HAP-1 (cell line): ENCODE measurements around the gene PRKN.
"Not testable (repeated sequence)": the region's sequence is repeated elsewhere in the genome, so short reads cannot be mapped to it uniquely, and the experiment has no call there.

ENCODE experiments used
- DNase-seq, 2 experiments: peaks; one replicate each; pipeline ENCODE4 v3.0.0-alpha.2; 2016 to 2020; ENCODE audit warnings: low spot score in 2 of 2
- H3K27me3 ChIP-seq: fragments of 250-450 bp; sonication (Bioruptor Pico); 2 replicates; pipeline ENCODE4 v1.5.1; 2020; ENCODE audit warnings: low read depth, mild to moderate bottlenecking, moderate library complexity
- H3K36me3 ChIP-seq: fragments of 250-450 bp; sonication (Bioruptor Pico); replicated peaks from 2 replicates; pipeline ENCODE4 v1.5.1; 2020; ENCODE audit warnings: mild to moderate bottlenecking
- H3K4me1 ChIP-seq: fragments of 250-450 bp; sonication (Bioruptor Pico); 2 replicates; pipeline ENCODE4 v1.5.1; 2020; ENCODE audit warnings: mild to moderate bottlenecking
- H3K4me3 ChIP-seq: fragments of 250-450 bp; sonication (Bioruptor Pico); 2 replicates; pipeline ENCODE4 v1.5.1; 2020; ENCODE audit warnings: mild to moderate bottlenecking, moderate library complexity
- H3K9me3 ChIP-seq: fragments of 250-450 bp; sonication (Bioruptor Pico); 2 replicates; pipeline ENCODE4 v1.5.1; 2020; ENCODE audit warnings: mild to moderate bottlenecking, moderate library complexity
- in situ Hi-C: fragments of 300-500 bp; cut with MboI; formaldehyde crosslinking; loops from 3 replicates; pipeline ENCODE4 v1.14.3; 2020; ENCODE audit warnings: low sequenced_read_pairs, inconsistent platforms, mixed read lengths

Gene PRKN

DNA sequence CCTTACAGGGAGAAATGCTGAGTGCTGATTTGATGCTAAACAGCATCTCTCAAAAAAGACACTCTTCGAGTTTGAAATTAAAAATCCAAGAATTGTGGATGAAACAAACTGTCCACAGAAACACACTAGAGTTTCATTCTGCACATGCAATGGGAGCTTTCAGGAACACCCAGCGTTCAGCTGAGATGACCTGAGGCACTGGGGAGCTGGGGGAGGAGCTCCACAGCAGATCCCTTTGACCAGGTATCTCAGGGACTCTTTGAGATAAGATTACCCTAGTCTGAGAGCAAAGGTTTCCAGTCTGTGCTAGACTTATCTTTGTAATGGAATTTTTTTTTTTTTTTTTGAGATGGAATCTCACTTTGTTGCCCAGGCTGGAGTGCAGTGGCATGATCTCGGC lies 1382.9 kb downstream of the PRKN start:
- no peaks in the 10 kb centered on the region for H3K9me3 ChIP-seq
- DNase-seq = no peak
- in situ Hi-C loops = no loop called here
- no peak overlapping the region for H3K4me3 ChIP-seq
- H3K36me3 ChIP-seq = no peaks in the 10 kb centered on the region
- H3K27me3 ChIP-seq = no peaks in the 10 kb centered on the region
- no peaks in the 10 kb centered on the region for H3K4me1 ChIP-seq

DNA sequence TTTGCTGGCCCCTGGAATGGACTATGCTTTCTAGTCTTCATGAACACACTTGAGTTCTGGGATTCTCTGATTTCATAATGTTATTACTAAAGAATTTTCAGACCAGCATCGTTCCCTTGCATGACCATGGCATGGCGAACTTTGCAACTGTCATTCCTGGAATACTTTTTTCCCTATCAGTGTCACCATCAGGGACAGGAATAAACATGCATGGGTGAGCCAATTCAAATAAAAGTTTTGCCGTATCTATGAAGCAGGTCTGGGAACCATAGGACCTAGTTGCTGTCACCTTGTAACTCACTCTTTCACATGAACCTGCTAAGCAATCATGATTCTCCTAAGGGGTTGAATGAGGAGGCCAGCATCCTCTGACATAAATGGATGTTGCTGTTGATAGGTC lies 1385.5 kb downstream of the PRKN start:
- H3K27me3 ChIP-seq = no peaks in the 10 kb centered on the region
- in situ Hi-C loops = no loop called here
- no peaks in the 10 kb centered on the region for H3K9me3 ChIP-seq
- no peak overlapping the region for H3K4me3 ChIP-seq
- no peak for DNase-seq
- no peaks in the 10 kb centered on the region for H3K36me3 ChIP-seq
- no peaks in the 10 kb centered on the region for H3K4me1 ChIP-seq

DNA sequence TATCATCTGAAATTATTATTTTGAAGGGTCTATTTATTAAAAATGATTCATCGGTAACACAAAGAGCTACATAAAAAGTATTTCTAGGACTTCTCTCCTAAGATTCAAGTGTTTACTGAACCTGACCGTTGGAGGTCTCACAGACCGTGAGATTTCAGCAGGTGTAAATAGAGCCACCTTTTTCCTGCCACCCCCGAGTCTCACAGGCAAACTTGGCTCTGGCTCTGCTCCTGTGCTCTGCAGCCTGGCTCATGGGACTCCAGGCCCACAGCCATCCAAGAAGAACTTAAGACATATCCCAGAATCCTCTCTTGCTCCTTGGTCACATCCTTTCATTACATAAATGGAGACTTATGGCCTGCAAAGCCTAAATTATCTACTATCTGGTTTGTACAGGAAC lies 1385.9 kb downstream of the PRKN start:
- no peaks in the 10 kb centered on the region for H3K9me3 ChIP-seq
- DNase-seq = no peak

DNA sequence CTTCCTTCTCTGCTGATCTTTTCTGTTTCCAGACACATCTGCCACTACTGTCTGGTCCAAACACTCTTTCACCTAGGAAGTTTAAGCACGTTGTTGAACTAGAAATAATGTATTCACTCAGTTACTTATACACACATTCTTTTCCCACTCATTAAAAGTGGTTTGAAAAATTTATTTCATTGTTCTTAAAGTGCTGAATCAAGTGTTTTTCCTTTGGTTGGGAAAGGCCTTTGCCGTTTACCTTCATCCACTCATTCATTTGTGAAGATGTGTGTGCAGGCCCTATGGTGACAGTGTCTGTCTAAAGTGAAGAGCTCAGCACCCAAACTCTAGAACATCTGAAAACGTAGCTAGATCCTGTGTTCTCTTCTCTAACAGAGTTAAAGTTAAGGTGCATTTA lies 1389.6 kb downstream of the PRKN start:
- no peaks in the 10 kb centered on the region for H3K4me1 ChIP-seq
- no peaks in the 10 kb centered on the region for H3K27me3 ChIP-seq
- H3K9me3 ChIP-seq = no peaks in the 10 kb centered on the region
- H3K36me3 ChIP-seq = no peaks in the 10 kb centered on the region
- in situ Hi-C loops = no loop called here
- H3K4me3 ChIP-seq = no peak overlapping the region
- no peak for DNase-seq

More for the DNA sequence above, 1385.9 kb downstream of the PRKN start:
- no peaks in the 10 kb centered on the region for H3K27me3 ChIP-seq
- in situ Hi-C loops = no loop called here
- H3K4me1 ChIP-seq = no peaks in the 10 kb centered on the region
- H3K36me3 ChIP-seq = no peaks in the 10 kb centered on the region
- no peak overlapping the region for H3K4me3 ChIP-seq

DNA sequence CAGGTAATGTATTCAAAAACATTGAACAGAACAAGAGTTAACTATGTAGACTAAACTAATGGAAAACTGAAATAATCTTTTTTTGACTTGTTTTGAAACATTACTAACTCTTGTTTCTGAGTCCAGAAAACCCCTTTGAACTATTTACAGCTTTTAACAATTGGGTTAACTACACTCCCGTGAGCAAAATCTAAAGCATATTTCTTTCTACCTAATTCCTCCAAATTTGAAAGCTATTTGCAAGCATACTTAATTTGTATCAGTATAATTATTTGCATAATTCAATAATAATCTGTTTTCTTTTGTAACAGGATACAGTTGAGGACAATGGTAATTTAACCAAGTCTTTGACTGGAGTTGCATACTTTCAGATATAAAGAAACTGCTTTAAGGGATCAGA lies 1391.1 kb downstream of the PRKN start:
- Histone ChIP-seq H3K4me1 (no peaks in the 10 kb centered on the region), H3K27me3 (no peaks in the 10 kb centered on the region), H3K36me3 (no peaks in the 10 kb centered on the region), H3K9me3 (no peaks in the 10 kb centered on the region), H3K4me3 (no peak overlapping the region)
- in situ Hi-C loops = no loop called here
- DNase-seq = no peak

DNA sequence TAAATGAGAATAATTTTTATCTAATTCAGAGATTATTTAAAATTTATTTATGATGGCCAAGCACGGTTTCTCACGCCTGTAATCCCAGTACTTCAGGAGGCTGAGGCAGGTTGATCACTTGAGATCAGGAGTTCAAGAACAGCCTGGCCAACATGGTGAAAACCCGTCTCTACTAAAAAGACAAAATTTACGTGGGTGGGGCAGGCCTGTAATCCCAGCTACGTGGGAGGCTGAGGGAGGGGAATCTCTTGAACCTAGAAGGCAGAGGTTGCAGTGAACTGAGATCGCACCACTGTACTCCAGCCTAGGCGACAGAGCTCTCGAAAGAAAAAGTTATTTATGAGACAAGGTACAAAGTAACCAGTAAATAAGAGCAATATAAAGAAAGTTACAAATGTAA lies 1394.2 kb downstream of the PRKN start:
- H3K9me3 ChIP-seq = no peaks in the 10 kb centered on the region; the same call in 1 of the 2 replicates
- H3K4me1 ChIP-seq = no peaks in the 10 kb centered on the region
- DNase-seq = no peak
- H3K27me3 ChIP-seq = no peaks in the 10 kb centered on the region
- H3K36me3 ChIP-seq = no peaks in the 10 kb centered on the region
- in situ Hi-C loops = no loop called here
- no peak overlapping the region for H3K4me3 ChIP-seq

DNA sequence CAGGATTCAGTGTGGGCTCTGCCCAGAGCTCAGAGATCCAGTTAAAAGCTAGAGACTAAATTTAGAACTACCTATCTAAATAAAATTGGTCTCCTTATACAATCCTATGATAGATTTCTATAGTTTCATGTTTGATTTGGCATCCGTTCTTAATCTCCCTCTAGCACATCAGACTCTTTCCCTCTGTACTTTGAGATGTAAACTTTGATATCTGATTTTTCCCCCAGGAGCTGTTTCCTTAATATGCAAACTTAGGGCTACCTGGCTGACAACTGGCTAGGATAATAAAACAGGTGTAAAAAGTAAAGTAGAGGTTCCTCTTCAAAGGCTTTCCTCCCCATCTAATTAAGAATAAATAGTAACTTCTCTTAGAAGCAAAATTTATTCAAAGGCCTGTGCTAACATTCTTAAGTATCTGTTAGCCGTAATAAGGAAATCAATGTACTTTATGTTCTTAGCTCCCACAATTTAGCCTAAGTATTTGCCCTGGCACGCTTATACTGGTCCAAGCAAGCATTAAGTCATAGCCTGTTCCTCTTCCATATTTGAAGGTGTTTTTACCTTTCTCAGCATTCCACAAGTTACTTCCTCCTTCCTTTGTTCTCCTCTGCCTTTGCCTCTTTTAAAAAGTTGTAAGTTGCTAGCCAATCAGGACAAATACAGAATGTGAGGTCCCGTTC lies 1396.0 kb downstream of the PRKN start:
- in situ Hi-C loops, DNase-seq, H3K27me3 ChIP-seq, H3K36me3 ChIP-seq, H3K4me1 ChIP-seq, H3K9me3 ChIP-seq, H3K4me3 ChIP-seq: not testable (repeated sequence)

DNA sequence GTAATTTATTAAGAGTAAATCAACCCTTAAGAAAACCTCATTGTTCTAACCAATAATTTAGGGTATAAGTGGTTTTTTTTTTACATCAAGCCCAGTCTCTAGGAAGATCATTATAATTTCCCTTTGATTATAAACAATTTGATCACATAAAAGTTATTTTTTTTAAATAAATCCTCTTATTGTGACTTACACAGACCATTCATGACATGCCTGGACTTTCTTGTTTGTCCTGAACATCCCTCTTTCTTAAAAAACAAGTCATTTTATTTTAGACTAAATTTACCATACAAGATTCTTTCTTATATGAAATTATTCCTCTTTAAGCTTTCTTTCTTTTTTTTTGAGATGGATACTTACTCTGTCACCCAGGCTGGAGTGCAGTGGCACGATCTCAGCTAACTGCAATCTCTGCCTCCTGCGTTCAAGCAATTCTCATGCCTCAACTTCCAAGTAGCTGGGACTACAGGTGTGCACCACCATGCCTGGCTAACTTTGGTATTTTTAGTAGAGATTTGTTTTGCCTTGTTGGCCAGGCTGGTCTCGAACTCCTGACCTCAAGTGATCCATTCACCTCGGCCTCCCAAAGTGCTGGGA lies 1400.1 kb downstream of the PRKN start:
- DNase-seq = no peak
- in situ Hi-C loops = no loop called here
- Histone ChIP-seq H3K9me3 (no peaks in the 10 kb centered on the region; the same call in 1 of the 2 replicates), H3K4me1 (no peaks in the 10 kb centered on the region), H3K4me3 (no peak overlapping the region), H3K36me3 (no peaks in the 10 kb centered on the region), H3K27me3 (no peaks in the 10 kb centered on the region)

DNA sequence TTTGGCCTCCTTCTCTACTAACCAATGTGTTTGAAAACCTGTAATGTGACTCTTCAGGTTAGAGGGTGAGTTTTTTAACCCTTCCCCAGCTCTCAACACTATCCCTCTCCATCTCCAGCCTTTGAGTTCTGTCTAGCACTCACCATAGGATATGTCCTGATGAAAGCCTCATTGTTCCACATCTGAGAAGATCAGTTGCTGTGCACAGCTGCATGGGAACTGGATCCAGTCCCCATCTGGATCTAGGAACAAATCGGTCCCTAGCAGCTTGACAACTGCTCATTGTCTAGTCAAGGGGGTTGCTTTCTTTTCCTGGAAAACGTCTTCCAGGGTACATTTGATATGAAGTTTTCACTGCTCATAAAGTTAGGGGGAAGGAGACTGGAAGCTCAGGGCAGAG lies 1408.3 kb downstream of the PRKN start:
- no peaks in the 10 kb centered on the region for H3K27me3 ChIP-seq
- in situ Hi-C loops = no loop called here
- no peaks in the 10 kb centered on the region for H3K9me3 ChIP-seq
- no peaks in the 10 kb centered on the region for H3K36me3 ChIP-seq
- no peak for DNase-seq
- H3K4me1 ChIP-seq = no peaks in the 10 kb centered on the region
- no peak overlapping the region for H3K4me3 ChIP-seq

DNA sequence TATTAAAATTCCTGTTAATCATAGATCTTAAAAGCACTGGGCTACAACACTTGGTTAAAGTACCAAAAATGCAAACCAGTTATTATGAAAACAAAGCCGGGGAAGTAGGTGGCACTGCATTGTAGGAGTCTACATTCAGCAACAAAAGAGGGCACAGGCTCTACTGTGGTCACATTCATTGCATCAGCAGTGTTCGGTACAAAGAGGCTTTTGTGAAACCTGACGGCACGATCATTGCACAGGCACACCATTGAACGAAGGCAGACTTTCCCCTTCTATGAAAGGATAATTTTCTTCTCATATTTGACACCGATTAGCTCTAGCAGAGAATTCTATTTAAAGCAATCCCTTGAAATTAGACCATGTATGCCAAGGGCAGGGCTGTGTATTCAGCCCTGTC lies 1409.1 kb downstream of the PRKN start:
- H3K4me3 ChIP-seq = no peak overlapping the region
- in situ Hi-C loops = no loop called here

DNA sequence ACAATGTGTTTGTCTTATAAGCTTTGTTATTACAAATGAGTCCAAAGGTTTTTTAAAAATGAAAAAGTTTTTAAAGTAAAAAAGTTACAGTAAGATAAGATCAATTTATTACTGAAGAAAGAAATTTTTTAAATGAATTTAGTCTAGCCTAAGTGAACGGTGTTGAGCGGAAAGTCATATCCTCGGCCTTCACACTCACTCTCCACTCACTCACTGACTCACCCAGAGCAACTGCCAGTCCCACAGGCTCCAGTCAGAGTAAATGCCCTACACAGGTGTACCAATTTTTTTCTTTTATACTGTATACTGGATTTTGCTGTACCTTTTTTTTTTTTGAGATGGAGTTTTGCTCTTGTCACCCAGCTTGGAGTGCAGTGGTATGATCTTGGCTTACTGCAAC lies 1411.0 kb downstream of the PRKN start:
- H3K27me3 ChIP-seq = no peaks in the 10 kb centered on the region
- H3K36me3 ChIP-seq = no peaks in the 10 kb centered on the region
- H3K9me3 ChIP-seq = no peaks in the 10 kb centered on the region
- DNase-seq = no peak
- no peak overlapping the region for H3K4me3 ChIP-seq
- no peaks in the 10 kb centered on the region for H3K4me1 ChIP-seq
- in situ Hi-C loops = no loop called here

More for the DNA sequence above, 1409.1 kb downstream of the PRKN start:
- Histone ChIP-seq H3K27me3 (no peaks in the 10 kb centered on the region), H3K9me3 (no peaks in the 10 kb centered on the region), H3K4me1 (no peaks in the 10 kb centered on the region), H3K36me3 (no peaks in the 10 kb centered on the region)
- no peak for DNase-seq

DNA sequence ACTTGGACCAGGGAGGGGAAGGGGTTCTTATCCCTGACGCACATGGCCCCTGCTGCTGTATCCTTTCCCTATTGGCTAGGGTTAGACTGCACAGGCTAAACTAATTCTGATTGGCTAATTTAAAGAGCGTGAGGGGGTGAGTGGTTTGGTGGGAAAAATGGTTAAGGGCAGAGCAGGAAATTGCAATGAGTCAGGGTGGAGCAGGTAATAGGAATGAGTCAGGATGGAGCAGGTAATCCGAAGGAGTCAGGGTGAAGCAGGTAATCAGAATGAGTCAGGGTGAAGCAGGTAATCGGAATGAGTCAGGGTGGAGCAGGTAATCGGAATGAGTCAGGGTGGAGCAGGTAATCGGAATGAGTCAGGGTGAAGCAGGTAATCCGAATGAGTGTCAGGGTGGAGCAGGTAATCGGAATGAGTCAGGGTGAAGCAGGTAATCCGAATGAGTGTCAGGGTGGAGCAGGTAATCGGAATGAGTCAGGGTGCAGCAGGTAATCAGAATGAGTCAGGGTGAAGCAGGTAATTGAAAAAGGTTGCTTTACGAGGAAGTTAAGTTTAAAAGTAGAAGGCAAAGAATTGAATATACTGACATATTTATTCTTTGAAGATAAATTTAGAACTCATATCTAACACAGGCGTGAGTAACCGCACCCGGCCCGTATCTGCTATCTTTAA lies 1412.2 kb downstream of the PRKN start:
- DNase-seq, H3K36me3 ChIP-seq, H3K4me3 ChIP-seq, in situ Hi-C loops, H3K27me3 ChIP-seq, H3K9me3 ChIP-seq, H3K4me1 ChIP-seq: not testable (repeated sequence)

DNA sequence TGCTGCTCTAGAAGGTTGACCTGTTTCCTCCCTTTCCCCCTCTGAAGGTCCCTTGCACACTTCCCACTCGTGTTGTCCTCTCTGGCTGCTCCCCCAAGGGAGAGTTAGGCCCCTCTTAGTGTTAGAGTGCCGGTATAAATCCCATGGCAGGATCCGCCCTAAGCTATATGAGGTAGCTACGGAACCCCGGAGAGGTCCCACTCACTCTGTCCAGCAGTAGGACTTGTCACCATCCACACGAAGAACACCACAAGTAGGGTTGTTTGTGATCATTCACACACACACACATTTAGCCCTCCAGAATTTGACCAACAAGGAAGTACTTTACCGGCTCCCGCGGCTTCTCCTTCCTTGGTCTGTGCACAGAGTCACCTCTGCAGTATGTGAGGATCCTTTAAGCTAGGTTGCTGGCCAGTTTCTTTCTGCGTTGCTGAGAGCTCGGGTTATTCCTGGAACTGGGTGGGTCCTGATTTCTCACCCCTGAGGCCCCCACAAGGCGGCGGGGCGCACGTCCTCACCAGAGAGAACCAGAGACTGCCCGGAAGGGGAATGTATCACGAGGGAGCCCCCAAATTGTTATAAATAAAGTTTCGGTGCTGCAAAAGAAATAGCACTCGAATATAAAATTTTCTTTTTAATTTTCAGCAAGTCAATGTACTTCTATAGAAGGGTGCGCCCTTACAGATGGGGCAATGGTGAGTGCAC lies 1412.9 kb downstream of the PRKN start:
- H3K4me3 ChIP-seq, H3K4me1 ChIP-seq, DNase-seq, in situ Hi-C loops, H3K27me3 ChIP-seq, H3K9me3 ChIP-seq, H3K36me3 ChIP-seq: not testable (repeated sequence)

DNA sequence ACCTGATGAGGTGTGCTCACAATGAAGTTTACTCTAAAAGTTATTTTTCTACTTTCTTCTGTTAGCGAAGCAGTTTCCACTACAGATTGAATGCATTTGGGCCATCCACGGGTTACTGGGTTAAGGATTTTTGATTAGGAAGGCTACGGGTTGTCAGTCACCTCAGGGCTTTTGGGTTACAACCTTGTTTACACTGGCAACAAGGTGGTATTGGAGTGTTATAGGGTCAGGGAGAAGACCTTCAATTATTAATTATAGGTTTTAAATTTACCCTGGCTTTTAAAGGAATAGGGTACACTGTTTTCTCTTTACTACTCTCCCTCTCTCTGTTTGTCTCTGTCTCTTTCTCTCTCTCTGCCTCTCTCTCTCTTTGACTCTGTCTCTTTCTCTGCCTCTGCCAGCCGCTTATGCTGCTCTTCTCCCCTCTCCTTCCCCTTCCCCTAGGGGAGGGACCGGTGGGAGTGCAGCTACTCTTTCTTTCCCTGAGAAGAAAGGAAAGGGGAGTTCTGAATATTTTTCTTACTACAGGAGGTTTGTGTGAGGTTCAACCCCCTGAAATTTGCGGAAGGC lies 1413.5 kb downstream of the PRKN start:
- no peaks in the 10 kb centered on the region for H3K4me1 ChIP-seq
- no peak for DNase-seq
- no peaks in the 10 kb centered on the region for H3K27me3 ChIP-seq
- no peaks in the 10 kb centered on the region for H3K36me3 ChIP-seq
- no peak overlapping the region for H3K4me3 ChIP-seq
- in situ Hi-C loops = no loop called here
- H3K9me3 ChIP-seq = no peaks in the 10 kb centered on the region
